HUDEP-2 (cell line): ENCODE results near the gene TEX10.
A peak's percentile ranks its signal among the peaks of the same experiment; 100 is the strongest.

ENCODE experiments used
- DNase-seq, 76 experiments: peaks; one replicate each; lab custom pipeline; 2025; ENCODE audit not compliant: unreplicated experiment in 76 of 76; lab: John Stamatoyannopoulos, UW

Gene TEX10

DNA sequence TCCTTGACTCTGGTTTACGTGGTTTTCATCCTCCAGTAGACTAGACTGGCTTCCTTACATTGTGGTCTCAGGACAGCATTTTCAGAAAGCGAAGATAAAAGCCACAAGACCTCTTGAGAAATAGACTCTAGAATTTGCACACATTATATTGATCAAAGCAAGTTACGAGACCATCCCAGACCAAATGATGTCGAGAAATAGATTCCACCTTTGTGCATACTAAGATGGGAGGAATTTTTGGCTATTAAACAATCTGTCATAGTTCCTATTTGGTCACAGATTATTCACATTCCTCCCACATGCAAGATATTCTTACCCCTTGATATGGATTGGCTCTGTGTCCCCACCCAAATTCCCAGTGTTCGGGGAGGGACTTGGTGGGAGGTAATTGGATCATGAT, 65.6 kb downstream of the TEX10 start:
- DNase-seq = no peak

DNA sequence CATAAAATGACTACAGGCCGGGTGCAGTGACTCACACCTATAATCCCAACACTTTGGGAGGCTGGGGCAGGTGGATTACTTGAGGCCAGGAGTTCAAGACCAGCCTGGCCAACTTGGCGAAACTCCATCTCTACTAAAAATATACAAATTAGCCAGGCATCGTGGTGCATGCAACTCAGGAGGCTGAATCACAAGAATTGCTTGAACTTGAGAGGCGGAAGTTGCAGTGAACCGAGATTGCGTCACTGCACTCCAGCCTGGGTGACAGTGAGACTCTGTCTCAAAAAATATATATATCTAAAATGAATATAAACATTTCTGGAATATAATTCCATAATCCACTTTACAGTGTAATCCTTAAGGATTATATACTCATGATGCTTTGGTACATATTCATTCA, 66.5 kb downstream of the TEX10 start:
- no peak for DNase-seq

DNA sequence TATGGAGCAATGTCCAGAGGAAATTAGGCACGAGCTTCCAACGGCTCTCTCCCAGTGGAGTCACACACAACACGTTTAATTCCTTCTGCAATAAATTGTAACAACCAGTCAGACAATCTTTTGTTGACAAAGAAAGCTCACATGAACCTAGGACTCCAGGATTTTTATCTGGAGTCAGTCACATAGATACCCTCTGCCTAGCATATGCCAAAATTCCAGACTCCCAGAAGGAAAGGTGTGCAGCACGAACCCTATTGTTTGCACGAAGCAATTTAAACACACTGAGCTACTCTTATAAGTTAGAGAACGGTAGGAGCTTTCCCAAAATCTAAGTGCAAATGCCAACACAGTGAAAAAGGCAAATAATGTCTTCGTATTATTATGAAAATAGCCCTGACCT, 67.1 kb downstream of the TEX10 start:
- no peak for DNase-seq

DNA sequence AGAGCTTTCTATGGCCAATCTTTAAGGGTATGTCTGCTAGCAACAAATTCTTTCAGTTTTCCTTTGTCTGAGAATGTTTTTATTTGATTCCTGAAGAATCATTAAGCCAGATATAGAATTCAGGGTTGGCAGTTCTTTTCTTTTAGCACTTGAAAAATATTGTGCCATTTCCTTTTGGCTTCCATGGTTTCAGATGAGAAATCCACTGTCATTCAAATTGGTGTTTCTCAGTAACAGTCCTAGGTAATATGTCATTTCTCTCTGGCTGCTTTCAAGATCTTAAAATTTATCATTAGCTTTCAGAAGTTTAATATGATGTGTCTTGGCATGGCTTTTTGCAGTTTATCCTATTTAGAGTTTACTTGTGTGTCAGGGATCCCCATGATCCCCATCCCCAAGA, 67.7 kb downstream of the TEX10 start:
- DNase-seq = no peak

DNA sequence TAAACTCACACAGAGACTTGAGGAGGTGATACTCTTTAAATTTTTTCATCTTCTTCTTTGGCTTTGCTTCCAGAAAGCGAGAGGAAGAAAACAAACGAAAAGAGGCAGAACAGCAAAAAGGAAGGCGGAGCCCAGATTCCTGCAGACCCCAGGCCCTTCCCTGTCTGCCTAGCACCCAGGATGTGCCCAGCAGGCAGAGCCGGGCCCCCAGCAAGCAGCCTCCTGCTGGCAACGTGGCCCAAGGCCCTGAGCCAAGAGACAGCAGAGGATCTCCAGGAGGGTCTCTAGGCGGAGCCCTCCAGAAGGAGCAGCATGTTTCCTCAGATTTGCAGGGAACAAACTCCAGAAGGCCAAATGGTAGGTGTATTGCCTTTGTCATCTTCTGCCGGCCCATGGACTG, 68.5 kb downstream of the TEX10 start:
- DNase-seq = no peak

DNA sequence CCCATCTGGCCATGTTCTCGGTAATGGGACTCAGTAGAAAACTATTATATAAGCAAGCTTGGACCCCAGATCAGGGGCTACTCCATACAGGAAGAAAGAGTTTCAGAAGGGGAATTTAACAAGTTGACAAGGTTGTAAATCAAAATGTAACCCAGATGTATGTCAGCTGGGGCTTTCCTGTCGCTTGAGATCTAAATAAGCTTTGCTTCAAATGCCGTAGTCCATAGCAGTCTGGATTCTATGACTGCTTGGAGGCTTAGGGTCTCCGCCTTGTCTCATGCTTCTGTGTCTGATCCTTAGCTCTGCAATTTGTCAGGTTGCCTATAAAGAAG, 70.4 kb downstream of the TEX10 start:
- no peak for DNase-seq

DNA sequence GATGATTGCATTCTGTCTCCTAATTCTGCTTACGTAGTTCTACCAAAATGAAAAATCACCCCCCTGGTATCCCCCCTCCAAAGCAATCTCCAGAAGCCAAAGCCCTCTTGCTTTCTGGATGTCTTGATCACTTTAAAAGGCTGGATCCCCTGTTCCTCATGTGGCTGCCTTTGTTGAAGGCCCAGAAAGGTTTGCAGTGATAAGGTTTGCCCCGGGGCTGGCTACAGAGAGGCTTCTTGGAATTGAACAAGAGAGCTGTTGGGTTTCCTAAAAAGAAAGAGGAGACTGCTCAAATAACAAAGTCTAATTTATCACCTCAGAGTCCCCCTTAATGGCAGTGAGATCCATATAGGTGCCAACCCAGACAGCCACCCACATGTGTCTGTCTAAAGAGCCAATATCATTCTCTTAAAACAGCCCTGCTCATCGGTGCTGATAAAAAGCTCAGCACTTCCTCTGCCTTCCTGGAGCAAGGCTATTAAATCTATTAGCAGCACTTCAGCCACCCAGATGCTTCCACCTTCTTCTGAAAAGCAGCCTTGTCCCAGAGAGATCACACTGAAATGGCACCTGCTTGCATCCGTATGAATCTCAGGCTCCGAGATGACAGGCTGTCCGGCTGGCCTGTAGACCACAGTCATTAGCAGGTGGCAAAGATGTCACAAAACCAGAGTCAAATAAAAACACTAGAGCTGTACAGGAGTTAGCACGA, 70.9 kb downstream of the TEX10 start:
- DNase-seq = peak in 32 of 76 experiments; percentile 2 to 56 (median 21)

DNA sequence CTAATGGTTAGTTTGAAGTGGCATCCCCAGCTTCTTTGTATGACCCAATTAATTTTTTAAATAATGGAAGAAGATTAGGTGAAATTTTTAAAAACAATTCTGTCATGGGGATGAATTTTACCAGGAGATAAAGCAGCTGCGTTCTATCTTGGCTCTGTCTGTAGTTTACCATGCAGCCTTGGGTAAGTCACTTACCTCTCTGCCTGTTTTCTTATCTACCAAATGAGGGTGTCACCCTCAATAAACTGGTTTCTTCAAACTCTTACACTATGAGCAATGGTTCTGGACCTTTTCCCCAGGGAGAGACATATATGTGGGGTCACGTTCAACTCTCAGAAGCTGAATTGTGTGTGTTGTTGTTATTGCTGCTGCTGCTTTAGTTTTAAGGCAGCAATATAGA, 71.7 kb downstream of the TEX10 start:
- peak in 17 of 76 experiments; percentile 3 to 56 (median 18) for DNase-seq

DNA sequence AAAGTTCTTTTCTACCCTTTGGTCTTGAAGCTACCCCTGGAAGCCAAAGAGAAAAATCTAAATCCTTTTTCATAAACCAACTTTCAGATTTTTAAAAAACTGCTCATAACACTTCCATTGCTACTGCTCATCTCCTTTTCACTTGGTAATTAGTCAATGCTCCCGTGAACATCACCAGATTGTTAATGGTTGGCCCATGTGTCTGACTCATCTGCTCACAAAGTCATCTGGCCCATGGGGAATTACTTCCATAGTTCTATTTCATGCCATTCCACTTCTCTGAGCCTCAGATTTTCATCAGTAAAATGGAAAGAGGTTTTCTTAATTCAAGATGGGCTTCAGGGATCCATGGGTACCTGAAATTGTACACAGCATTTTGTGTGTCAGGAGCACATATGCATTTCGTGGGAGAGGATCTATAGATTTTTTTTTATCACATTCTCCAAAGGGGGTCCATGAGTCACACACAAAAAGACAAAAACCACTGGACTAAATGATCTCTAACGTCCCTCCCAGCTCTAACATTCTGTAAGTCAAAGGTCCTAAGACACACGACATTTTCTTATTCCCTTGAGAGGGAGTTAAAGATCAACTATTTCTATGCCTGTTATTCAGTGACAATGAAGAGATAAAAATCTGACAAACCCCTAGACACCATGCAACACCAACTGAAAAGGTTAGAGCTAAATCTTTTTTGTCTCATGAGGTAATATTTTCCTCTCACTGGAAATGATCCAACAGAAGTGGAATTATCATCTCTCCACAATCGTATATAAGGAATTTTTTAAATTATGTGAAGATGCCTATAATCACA, 75.4 kb downstream of the TEX10 start:
- no peak for DNase-seq

DNA sequence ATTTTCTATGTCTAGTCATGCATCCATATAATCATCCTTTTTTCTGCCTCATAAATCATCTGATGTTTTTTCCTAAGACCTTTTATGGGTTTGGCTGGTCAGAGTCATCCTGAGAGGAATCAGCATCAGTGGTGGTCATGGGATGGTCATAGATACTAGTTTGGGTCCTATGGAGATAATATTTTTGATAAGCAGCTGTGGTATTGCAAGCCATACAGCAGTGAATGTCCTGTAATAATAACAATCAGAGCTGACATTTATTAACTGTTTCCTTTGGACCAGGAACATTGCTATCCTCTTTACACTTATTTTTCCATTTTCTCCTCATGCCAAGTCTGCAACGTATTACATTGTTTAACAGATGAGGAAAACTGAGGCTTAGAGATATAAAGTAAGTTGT, 83.1 kb downstream of the TEX10 start:
- DNase-seq = no peak

DNA sequence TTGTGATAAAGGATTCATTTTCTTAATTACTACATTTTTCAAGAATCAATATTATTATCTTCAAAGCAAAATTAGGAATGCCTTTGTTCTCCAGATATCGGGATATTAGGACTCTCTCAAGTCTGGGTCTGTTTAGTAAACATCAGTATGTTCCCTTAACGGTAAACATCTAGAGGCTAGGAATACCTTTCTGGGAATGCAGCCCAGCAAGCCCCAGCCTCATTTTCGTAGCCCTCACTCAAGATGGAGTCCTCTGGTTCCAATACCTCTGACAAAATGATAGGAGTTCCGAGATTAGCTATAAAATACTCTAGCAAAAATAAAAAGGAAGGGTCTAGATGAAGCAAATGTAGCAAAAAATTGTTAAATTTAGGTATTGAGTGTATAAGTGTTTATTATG, 84.5 kb downstream of the TEX10 start:
- no peak for DNase-seq

DNA sequence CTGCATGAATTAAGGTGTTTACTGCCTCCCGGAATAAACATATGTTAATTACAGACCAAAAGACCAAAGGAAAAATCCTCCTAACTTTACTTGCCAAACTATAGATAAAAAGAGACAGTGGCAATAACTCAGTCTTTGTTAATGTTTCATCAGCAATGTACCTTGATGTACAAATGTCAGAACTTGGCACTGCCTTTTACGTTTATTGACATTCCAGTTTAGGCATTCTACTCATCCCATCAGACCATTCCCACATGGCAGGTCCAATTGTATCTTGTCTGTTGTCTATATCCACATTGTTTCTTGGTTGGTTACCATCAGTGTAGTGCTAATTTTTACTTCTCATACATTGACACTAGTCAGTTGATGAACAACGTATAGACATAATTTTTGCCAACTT, 85.5 kb downstream of the TEX10 start:
- DNase-seq = no peak
